IMR-90 (cell line): ENCODE data around the gene CTF1. TPM values are rescaled to one million over a fixed set of nuclear protein-coding genes. Genes with fewer than 3 reads are reported as not detected.
A peak's percentile ranks its signal among the peaks of the same experiment; 100 is the strongest.

Source experiments
- ATAC-seq: fragments of 200-7000 bp; cut with Tn5 transposase; 2 replicates; pipeline ENCODE4 v1.9.1; 2020; ENCODE audit warnings: low read depth, mild to moderate bottlenecking, moderate library complexity
- BruUV-seq: library from RNA; stranded (reverse); fragments of 400-500 nt; replicated peaks from 2 replicates; lab custom pipeline; 2021; lab: Mats Ljungman, UMichigan
- CTCF ChIA-PET: fragments of 300-600 bp; formaldehyde crosslinking; extraction: SDS; loops from one replicate; lab custom pipeline; 2021; ENCODE audit warnings: antibody characterized with exemption; lab: Yijun Ruan, JAX
- POLR2A ChIA-PET: fragments of 300-600 bp; sonication (Branson Sonifier 250); formaldehyde crosslinking; loops from one replicate; lab custom pipeline; 2022; ENCODE audit warnings: antibody characterized with exemption; ENCODE audit not compliant: unreplicated experiment; lab: Charles Lee
- DNase-seq: peaks from one replicate; pipeline ENCODE4 v3.0.0; 2013
- H2AFZ ChIP-seq: replicated peaks from 2 replicates; pipeline ENCODE3; 2013; ENCODE audit warnings: low read length, mild to moderate bottlenecking; ENCODE audit not compliant: poor library complexity
- H2AK5ac ChIP-seq: 2 replicates; pipeline ENCODE4 v1.6.1; 2013; ENCODE audit warnings: low read depth, low read length, inconsistent platforms
- H2AK9ac ChIP-seq: replicated peaks from 2 replicates; pipeline ENCODE3; 2013; ENCODE audit warnings: mild to moderate bottlenecking, low read depth, low read length, moderate library complexity; ENCODE audit not compliant: poor library complexity
- H2BK120ac ChIP-seq: 2 replicates; pipeline ENCODE4 v1.6.1; 2013; ENCODE audit warnings: low read depth, low read length, inconsistent platforms
- H2BK15ac ChIP-seq: 3 replicates; pipeline ENCODE4 v1.6.1; 2013; ENCODE audit warnings: low read depth, low read length, inconsistent platforms
- H2BK20ac ChIP-seq: 2 replicates; pipeline ENCODE4 v1.6.1; 2013; ENCODE audit warnings: low read depth, mild to moderate bottlenecking, inconsistent platforms, low read length, moderate library complexity
- H2BK5ac ChIP-seq: 2 replicates; pipeline ENCODE4 v1.6.1; 2013; ENCODE audit warnings: mild to moderate bottlenecking, low read depth, low read length, inconsistent platforms; ENCODE audit not compliant: poor library complexity, severe bottlenecking
- H3K14ac ChIP-seq: replicated peaks from 2 replicates; pipeline ENCODE4 v1.6.1; 2013; ENCODE audit warnings: low read depth, low read length, inconsistent platforms
- H3K18ac ChIP-seq: 2 replicates; pipeline ENCODE4 v1.6.1; 2013; ENCODE audit warnings: low read depth, low read length, control low read depth
- H3K23ac ChIP-seq: 2 replicates; pipeline ENCODE4 v1.6.1; 2013; ENCODE audit warnings: low read depth, low read length, inconsistent platforms
- H3K27ac ChIP-seq: 2 replicates; pipeline ENCODE4 v1.5.1; 2013; ENCODE audit warnings: mild to moderate bottlenecking, control low read depth, low read length; ENCODE audit not compliant: insufficient read depth
- H3K27me3 ChIP-seq: 2 replicates; pipeline ENCODE4 v1.6.1; 2013; ENCODE audit warnings: low read length; ENCODE audit not compliant: control insufficient read depth, insufficient read depth
- H3K36me3 ChIP-seq: 2 replicates; pipeline ENCODE4 v1.6.1; 2013; ENCODE audit warnings: low read length, mixed read lengths; ENCODE audit not compliant: control insufficient read depth, insufficient read depth
- H3K4ac ChIP-seq: 2 replicates; pipeline ENCODE4 v1.6.1; 2013; ENCODE audit warnings: low read depth, low read length, inconsistent platforms
- H3K4me1 ChIP-seq: 2 replicates; pipeline ENCODE4 v1.6.1; 2013; ENCODE audit warnings: low read length, mixed read lengths; ENCODE audit not compliant: control insufficient read depth, insufficient read depth
- H3K4me2 ChIP-seq: 2 replicates; pipeline ENCODE4 v1.6.1; 2013; ENCODE audit warnings: low read depth, mild to moderate bottlenecking, control low read depth, low read length, moderate library complexity
- H3K4me3 ChIP-seq: 2 replicates; pipeline ENCODE4 v1.5.1; 2013; ENCODE audit warnings: low read depth, mild to moderate bottlenecking, control low read depth, low read length, moderate library complexity; ENCODE audit not compliant: insufficient read depth
- H3K56ac ChIP-seq: 2 replicates; pipeline ENCODE4 v1.6.1; 2013; ENCODE audit warnings: low read length, inconsistent platforms; ENCODE audit not compliant: insufficient read depth; ENCODE audit errors: extremely low read depth
- H3K79me1 ChIP-seq, 2 experiments: 2 replicates each; pipeline ENCODE4 v1.6.1; 2013; ENCODE audit warnings: low read length in 2 of 2, inconsistent platforms in 1 of 2, low read depth in 1 of 2
- H3K9ac ChIP-seq: 2 replicates; pipeline ENCODE4 v1.6.1; 2013; ENCODE audit warnings: low read depth, low read length, control low read depth
- H3K9me1 ChIP-seq: 2 replicates; pipeline ENCODE4 v1.6.1; 2013; ENCODE audit warnings: low read length, inconsistent platforms; ENCODE audit not compliant: insufficient read depth
- H3K9me3 ChIP-seq: 2 replicates; pipeline ENCODE4 v1.6.1; 2013; ENCODE audit warnings: low read length; ENCODE audit not compliant: control insufficient read depth, insufficient read depth
- H4K20me1 ChIP-seq: 2 replicates; pipeline ENCODE4 v1.6.1; 2013; ENCODE audit warnings: low read length, inconsistent platforms; ENCODE audit not compliant: insufficient read depth
- H4K5ac ChIP-seq: 2 replicates; pipeline ENCODE4 v1.6.1; 2013; ENCODE audit warnings: mild to moderate bottlenecking, low read depth, low read length, control low read depth
- H4K8ac ChIP-seq, 2 experiments: 2 replicates each; pipeline ENCODE4 v1.6.1; 2013; ENCODE audit warnings: low read depth in 2 of 2, low read length in 2 of 2, control low read depth in 1 of 2, inconsistent platforms in 1 of 2
- H4K91ac ChIP-seq: 2 replicates; pipeline ENCODE4 v1.6.1; 2013; ENCODE audit warnings: low read depth, low read length, inconsistent platforms; ENCODE audit not compliant: insufficient read depth
- BHLHE40 ChIP-seq: fragments of 150-350 bp; IDR thresholded peaks from 2 replicates; pipeline ENCODE4 v1.6.1; 2016; ENCODE audit warnings: mild to moderate bottlenecking, low read depth, low read length
- CEBPB ChIP-seq: IDR thresholded peaks from 2 replicates; pipeline ENCODE4 v1.6.1; 2012; ENCODE audit warnings: low read depth, low read length, improper control_type of control experiment
- CHD1 ChIP-seq: IDR thresholded peaks from 2 replicates; pipeline ENCODE4 v1.6.1; 2012; ENCODE audit warnings: low read depth, low read length, improper control_type of control experiment
- FOS ChIP-seq: fragments of 150-350 bp; IDR thresholded peaks from 2 replicates; pipeline ENCODE4 v1.6.1; 2016; ENCODE audit warnings: low read depth, low read length
- MAFK ChIP-seq: IDR thresholded peaks from 2 replicates; pipeline ENCODE4 v1.6.1; 2012; ENCODE audit warnings: low read depth, low read length, improper control_type of control experiment
- MAZ ChIP-seq: IDR thresholded peaks from 2 replicates; pipeline ENCODE4 v1.6.1; 2012; ENCODE audit warnings: low read depth, mild to moderate bottlenecking, low read length, improper control_type of control experiment, moderate library complexity, borderline replicate concordance
- MXI1 ChIP-seq: IDR thresholded peaks from 2 replicates; pipeline ENCODE4 v1.6.1; 2012; ENCODE audit warnings: low read depth, mild to moderate bottlenecking, low read length, moderate library complexity, borderline replicate concordance
- NFE2L2 ChIP-seq: fragments of 150-350 bp; IDR thresholded peaks from 2 replicates; pipeline ENCODE4 v1.6.1; 2016; ENCODE audit warnings: low read depth, mild to moderate bottlenecking, low read length
- POLR2A ChIP-seq: IDR thresholded peaks from 2 replicates; pipeline ENCODE4 v1.6.1; 2012; ENCODE audit warnings: mild to moderate bottlenecking, low read depth, low read length
- RAD21 ChIP-seq: IDR thresholded peaks from 2 replicates; pipeline ENCODE4 v1.6.1; 2012; ENCODE audit warnings: low read length, improper control_type of control experiment
- RCOR1 ChIP-seq: IDR thresholded peaks from 2 replicates; pipeline ENCODE4 v1.6.1; 2012; ENCODE audit warnings: mild to moderate bottlenecking, low read length, improper control_type of control experiment; ENCODE audit not compliant: insufficient replicate concordance
- RFX5 ChIP-seq: IDR thresholded peaks from 2 replicates; pipeline ENCODE4 v1.8.0; 2012; ENCODE audit warnings: low read depth, mild to moderate bottlenecking, low read length, moderate library complexity
- SMC3 ChIP-seq: fragments of 150-350 bp; IDR thresholded peaks from 2 replicates; pipeline ENCODE4 v1.6.1; 2016; ENCODE audit warnings: low read depth, mild to moderate bottlenecking, antibody characterized with exemption, low read length, moderate library complexity
- WGBS, 2 experiments: methylation state at CpG; one replicate each; pipeline versions ENCODE4 v1.1.5 to v1.1.7; 2013; ENCODE audit warnings: missing lambda C conversion rate in 2 of 2; ENCODE audit not compliant: insufficient read length in 1 of 2; ENCODE audit errors: extremely low coverage in 2 of 2; 5-methylcytosine and 5-hydroxymethylcytosine counted together
- dilution Hi-C: fragments of 300-500 bp; cut with HindIII; formaldehyde crosslinking; loops from one replicate; pipeline ENCODE4 v1.14.3; 2018; ENCODE audit warnings: low sequenced_read_pairs; ENCODE audit not compliant: unreplicated experiment
- in situ Hi-C: fragments of 300-500 bp; cut with MboI; formaldehyde crosslinking; loops from 3 replicates; pipeline ENCODE4 v1.14.3; 2019; ENCODE audit warnings: low sequenced_read_pairs, inconsistent platforms, mixed read lengths
- intact Hi-C: fragments of 100-400 bp; cut with micrococcal nuclease; formaldehyde crosslinking; loops from 2 replicates; pipeline ENCODE4 v1.10.0; 2022
- polyA plus RNA-seq, 3 experiments: library from polyadenylated mRNA; depleted of rRNA; stranded (reverse); fragments of >200 nt; gene quantifications; 2 replicates each; pipeline ENCODE4 v1.2.3, GENCODE V29; 2012; ENCODE audit warnings: low replicate concordance in 1 of 3
- total RNA-seq: library from RNA; depleted of rRNA; stranded (reverse); fragments of >200 nt; gene quantifications from 2 replicates; pipeline ENCODE4 v1.2.3, GENCODE V29; 2012
- TF ChIP-seq, protein P1 (sequence below): fragments of 150-350 bp; IDR thresholded peaks from 2 replicates; pipeline ENCODE4 v1.6.1; 2016; ENCODE audit warnings: low read depth, mild to moderate bottlenecking, low read length, moderate library complexity, borderline replicate concordance
- TF ChIP-seq, protein P2 (sequence below): fragments of 150-350 bp; IDR thresholded peaks from 2 replicates; pipeline ENCODE4 v1.6.1; 2017; ENCODE audit warnings: mild to moderate bottlenecking, antibody characterized with exemption, low read length, low read depth
- TF ChIP-seq, protein P3 (sequence below): conservative IDR thresholded peaks from 2 replicates; pipeline ENCODE4 v1.5.1; 2012; ENCODE audit warnings: mild to moderate bottlenecking, low read depth, low read length, improper control_type of control experiment

The CTF1 gene
- total and polyA plus RNA-seq, 2 of the 4 experiments (the other 2 are of a cell fraction), result 0.18 to 12.9 TPM

DNA sequence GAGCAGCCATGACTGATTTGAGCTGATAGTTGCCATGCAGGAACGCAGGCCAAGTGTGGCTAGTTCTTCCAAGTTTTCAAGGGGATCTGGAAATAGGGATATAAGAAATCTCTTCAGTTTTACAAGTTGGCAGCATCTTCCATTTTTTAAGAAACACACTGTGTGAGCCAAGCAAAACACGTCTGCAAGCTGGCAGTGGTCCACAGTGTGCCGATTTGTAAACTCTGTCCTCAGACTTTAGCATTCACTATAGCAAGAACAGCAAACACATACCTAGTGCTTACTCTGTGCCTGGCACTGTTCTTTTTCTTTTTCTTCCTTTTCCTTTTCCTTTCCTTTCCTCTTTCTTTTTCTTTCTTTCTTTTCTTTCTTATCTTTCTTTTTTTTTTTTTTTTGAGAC, 55.3 kb downstream of the CTF1 start:
- H2AK5ac ChIP-seq, result no peak overlapping the region
- ATAC-seq (no peak), DNase-seq (peak; percentile 70)
- H4K5ac ChIP-seq, result no peak overlapping the region
- H2AK9ac ChIP-seq, result no peak overlapping the region
- no TSS peak for BruUV-seq
- H3K4ac ChIP-seq, result no peak overlapping the region
- dilution Hi-C loops (no loop called here), intact Hi-C loops (loop anchor here (5.0 to 10.0 kb wide), 3 partner anchors 123 to 913 kb away; partner anchors contain the start of genes ZNF646 and ZNF668), in situ Hi-C loops (no loop called here)
- H3K14ac ChIP-seq, result no peak overlapping the region
- no peak overlapping the region for H4K91ac ChIP-seq
- no peak overlapping the region for H3K9ac ChIP-seq
- H2BK120ac ChIP-seq, result no peak overlapping the region
- H3K23ac ChIP-seq, result no peak overlapping the region
- no peak overlapping the region for H3K18ac ChIP-seq
- TF ChIP-seq NFE2L2 (no peak), CEBPB (no peak), POLR2A (no peak), MAZ (no peak), MAFK (no peak), SMC3 (no peak), BHLHE40 (no peak), RCOR1 (no peak), RAD21 (no peak), CHD1 (no peak), FOS (no peak), MXI1 (no peak), RFX5 (no peak)
- TF ChIP-seq, protein P1, sequence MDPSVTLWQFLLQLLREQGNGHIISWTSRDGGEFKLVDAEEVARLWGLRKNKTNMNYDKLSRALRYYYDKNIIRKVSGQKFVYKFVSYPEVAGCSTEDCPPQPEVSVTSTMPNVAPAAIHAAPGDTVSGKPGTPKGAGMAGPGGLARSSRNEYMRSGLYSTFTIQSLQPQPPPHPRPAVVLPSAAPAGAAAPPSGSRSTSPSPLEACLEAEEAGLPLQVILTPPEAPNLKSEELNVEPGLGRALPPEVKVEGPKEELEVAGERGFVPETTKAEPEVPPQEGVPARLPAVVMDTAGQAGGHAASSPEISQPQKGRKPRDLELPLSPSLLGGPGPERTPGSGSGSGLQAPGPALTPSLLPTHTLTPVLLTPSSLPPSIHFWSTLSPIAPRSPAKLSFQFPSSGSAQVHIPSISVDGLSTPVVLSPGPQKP, result no peak
- TF ChIP-seq, protein P2, sequence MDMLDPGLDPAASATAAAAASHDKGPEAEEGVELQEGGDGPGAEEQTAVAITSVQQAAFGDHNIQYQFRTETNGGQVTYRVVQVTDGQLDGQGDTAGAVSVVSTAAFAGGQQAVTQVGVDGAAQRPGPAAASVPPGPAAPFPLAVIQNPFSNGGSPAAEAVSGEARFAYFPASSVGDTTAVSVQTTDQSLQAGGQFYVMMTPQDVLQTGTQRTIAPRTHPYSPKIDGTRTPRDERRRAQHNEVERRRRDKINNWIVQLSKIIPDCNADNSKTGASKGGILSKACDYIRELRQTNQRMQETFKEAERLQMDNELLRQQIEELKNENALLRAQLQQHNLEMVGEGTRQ, result no peak
- TF ChIP-seq, protein P3, sequence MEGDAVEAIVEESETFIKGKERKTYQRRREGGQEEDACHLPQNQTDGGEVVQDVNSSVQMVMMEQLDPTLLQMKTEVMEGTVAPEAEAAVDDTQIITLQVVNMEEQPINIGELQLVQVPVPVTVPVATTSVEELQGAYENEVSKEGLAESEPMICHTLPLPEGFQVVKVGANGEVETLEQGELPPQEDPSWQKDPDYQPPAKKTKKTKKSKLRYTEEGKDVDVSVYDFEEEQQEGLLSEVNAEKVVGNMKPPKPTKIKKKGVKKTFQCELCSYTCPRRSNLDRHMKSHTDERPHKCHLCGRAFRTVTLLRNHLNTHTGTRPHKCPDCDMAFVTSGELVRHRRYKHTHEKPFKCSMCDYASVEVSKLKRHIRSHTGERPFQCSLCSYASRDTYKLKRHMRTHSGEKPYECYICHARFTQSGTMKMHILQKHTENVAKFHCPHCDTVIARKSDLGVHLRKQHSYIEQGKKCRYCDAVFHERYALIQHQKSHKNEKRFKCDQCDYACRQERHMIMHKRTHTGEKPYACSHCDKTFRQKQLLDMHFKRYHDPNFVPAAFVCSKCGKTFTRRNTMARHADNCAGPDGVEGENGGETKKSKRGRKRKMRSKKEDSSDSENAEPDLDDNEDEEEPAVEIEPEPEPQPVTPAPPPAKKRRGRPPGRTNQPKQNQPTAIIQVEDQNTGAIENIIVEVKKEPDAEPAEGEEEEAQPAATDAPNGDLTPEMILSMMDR, result no peak
- H2AFZ ChIP-seq, result no peak overlapping the region
- no peaks in the 10 kb centered on the region for H3K27me3 ChIP-seq
- no peak overlapping the region for H2BK5ac ChIP-seq
- H3K9me3 ChIP-seq, result no peaks in the 10 kb centered on the region
- H4K8ac ChIP-seq, result no peak overlapping the region
- ChIA-PET CTCF (interaction anchor here (0.6 kb wide), 1 partner anchor 500 kb away, joined by 4 read pairs; no protein-coding TSS in a partner anchor), POLR2A (interaction anchor here (0.5 kb wide), 1 partner anchor 117 kb away, joined by 3 read pairs; no protein-coding TSS in a partner anchor)
- 0% methylated on average over 2 of the region's 3 CpGs; no CpG with 5 or more reads in 1 of the 2 experiments for WGBS, 2 experiments
- no peak overlapping the region; the same call in 1 of the 2 replicates for H3K4me2 ChIP-seq
- H3K4me3 ChIP-seq, result no peak overlapping the region
- peaks cover 7% of the 10 kb centered on the region; the same call in 1 of the 2 replicates for H3K36me3 ChIP-seq
- peaks cover 11% of the 10 kb centered on the region; the same call in 1 of the 2 replicates for H3K9me1 ChIP-seq
- no peak overlapping the region for H3K27ac ChIP-seq
- no peak overlapping the region for H2BK20ac ChIP-seq
- H3K4me1 ChIP-seq, result peaks cover 7% of the 10 kb centered on the region
- peaks cover 14 to 42% of the 10 kb centered on the region in 2 experiments; a peak in 3 of 4 replicates for H3K79me1 ChIP-seq
- H2BK15ac ChIP-seq, result no peak overlapping the region
- no peak overlapping the region for H3K56ac ChIP-seq
- peaks cover 10% of the 10 kb centered on the region for H4K20me1 ChIP-seq
